GM20000 (cell line): ENCODE measurements around the gene CLDND2.

ENCODE experiments used
- DNase-seq: peaks from one replicate; pipeline ENCODE4 v3.0.0; 2012; ENCODE audit warnings: low spot score
- CTCF ChIP-seq: IDR thresholded peaks from 2 replicates; pipeline ENCODE4 v1.5.1; 2012; ENCODE audit warnings: mild to moderate bottlenecking, control low read depth; ENCODE audit errors: extremely low read depth, missing control alignments

Gene CLDND2

GRCh38 chr19:51367255-51367564 lies 1.6 kb downstream of the CLDND2 start:
- no peak for DNase-seq
- no peak for TF ChIP-seq CTCF

- no peak for TF ChIP-seq CTCF
- DNase-seq, result peak; percentile 95
Observed at GRCh38 chr19:51366389-51367254, 2.2 kb downstream of the CLDND2 start.

- TF ChIP-seq CTCF, result no peak
- no peak for DNase-seq
Observed at GRCh38 chr19:51365965-51366388, 2.8 kb downstream of the CLDND2 start, which contains the start of gene ETFB. ETFB (minus strand) TSS chr19:51366388; CDS start chr19:51366326, 62 bp downstream.

GRCh38 chr19:51365211-51365964 lies 3.4 kb downstream of the CLDND2 start:
- DNase-seq, result no peak
- no peak for TF ChIP-seq CTCF

GRCh38 chr19:51364200-51365106 lies 4.3 kb downstream of the CLDND2 start:
- DNase-seq, result no peak
- no peak for TF ChIP-seq CTCF

- DNase-seq, result no peak
- no peak for TF ChIP-seq CTCF
Observed at GRCh38 chr19:51361239-51361638, 7.6 kb downstream of the CLDND2 start.
